ENCODE measurements around the gene PISD. TPM values are rescaled to one million over a fixed set of nuclear protein-coding genes. Genes with fewer than 3 reads are reported as not detected.

The PISD gene
- total and polyA plus RNA-seq, 9 of the 15 experiments (the other 6 are each of a cell fraction or from before 2014, with no cell fraction given), result 24.5 to 65.9 (median 36.6) TPM

DNA sequence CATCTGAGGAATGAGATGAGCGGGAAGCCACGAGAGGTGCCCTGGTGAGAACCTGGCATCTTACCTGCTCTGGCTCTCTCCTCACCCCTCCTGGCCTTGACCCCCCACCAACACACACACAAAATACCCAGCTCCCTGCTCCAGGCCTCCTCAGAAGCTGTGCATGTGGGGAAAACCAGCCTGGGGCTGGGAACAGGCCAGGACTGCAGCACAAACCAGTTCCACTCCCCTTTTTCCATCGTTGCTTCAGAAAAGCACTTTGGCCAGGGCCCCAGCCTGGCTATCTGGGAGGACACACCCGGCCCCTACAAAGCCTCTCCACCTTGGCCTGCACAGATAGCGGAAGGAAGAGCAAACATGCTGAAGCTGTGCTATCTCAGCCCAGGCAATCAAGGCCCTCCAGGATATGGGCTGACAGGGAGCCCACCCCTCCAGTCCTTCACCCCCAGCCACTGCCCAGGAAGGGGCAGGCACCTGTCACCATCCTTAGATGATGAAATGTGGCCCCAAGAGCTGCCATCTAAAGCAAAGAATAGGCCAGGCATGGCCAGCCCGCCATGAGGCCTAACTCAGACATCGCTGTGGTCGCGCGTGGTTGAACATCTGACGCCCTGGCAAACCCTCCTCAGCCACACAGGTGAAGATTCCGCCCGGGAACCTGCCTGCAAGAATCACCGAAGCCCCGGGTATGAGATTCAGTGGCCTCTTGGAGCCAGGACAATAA is 35.4 kb downstream of the PISD start (continued):
- TF ChIP-seq, protein P1, sequence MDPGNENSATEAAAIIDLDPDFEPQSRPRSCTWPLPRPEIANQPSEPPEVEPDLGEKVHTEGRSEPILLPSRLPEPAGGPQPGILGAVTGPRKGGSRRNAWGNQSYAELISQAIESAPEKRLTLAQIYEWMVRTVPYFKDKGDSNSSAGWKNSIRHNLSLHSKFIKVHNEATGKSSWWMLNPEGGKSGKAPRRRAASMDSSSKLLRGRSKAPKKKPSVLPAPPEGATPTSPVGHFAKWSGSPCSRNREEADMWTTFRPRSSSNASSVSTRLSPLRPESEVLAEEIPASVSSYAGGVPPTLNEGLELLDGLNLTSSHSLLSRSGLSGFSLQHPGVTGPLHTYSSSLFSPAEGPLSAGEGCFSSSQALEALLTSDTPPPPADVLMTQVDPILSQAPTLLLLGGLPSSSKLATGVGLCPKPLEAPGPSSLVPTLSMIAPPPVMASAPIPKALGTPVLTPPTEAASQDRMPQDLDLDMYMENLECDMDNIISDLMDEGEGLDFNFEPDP (CRISPR knock-in tag; IDR thresholded peaks at IDR 0.05), result no peak
- TF ChIP-seq RB1 (IDR thresholded peaks at IDR 0.05; ENCODE audit: low read depth) (no peak), ARID1B (IDR thresholded peaks at IDR 0.05) (peak; percentile 99), PYGO2 (tag; IDR thresholded peaks at IDR 0.05) (no peak), ZNF507 (tag; conservative IDR thresholded peaks at IDR 0.05) (no peak), MYC (IDR thresholded peaks at IDR 0.05; ENCODE audit: low read depth, low read length) (peak; percentile 73), MYC (CRISPR knock-in tag; IDR thresholded peaks at IDR 0.05; ENCODE audit: borderline replicate concordance, low read depth) (no peak), MTA3 (IDR thresholded peaks at IDR 0.05; ENCODE audit: borderline replicate concordance) (peak; percentile 64; the same call in 1 of the 2 replicates), ZNF165 (CRISPR knock-in tag; IDR thresholded peaks at IDR 0.05; ENCODE audit: borderline replicate concordance) (no peak), NFIC (IDR thresholded peaks at IDR 0.05) (peak; percentile 94)
- TF ChIP-seq, protein P2, sequence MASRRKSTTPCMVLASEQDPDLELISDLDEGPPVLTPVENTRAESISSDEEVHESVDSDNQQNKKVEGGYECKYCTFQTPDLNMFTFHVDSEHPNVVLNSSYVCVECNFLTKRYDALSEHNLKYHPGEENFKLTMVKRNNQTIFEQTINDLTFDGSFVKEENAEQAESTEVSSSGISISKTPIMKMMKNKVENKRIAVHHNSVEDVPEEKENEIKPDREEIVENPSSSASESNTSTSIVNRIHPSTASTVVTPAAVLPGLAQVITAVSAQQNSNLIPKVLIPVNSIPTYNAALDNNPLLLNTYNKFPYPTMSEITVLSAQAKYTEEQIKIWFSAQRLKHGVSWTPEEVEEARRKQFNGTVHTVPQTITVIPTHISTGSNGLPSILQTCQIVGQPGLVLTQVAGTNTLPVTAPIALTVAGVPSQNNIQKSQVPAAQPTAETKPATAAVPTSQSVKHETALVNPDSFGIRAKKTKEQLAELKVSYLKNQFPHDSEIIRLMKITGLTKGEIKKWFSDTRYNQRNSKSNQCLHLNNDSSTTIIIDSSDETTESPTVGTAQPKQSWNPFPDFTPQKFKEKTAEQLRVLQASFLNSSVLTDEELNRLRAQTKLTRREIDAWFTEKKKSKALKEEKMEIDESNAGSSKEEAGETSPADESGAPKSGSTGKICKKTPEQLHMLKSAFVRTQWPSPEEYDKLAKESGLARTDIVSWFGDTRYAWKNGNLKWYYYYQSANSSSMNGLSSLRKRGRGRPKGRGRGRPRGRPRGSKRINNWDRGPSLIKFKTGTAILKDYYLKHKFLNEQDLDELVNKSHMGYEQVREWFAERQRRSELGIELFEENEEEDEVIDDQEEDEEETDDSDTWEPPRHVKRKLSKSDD (conservative IDR thresholded peaks at IDR 0.05; ENCODE audit: low read length), result no peak
- TF ChIP-seq, protein P3, sequence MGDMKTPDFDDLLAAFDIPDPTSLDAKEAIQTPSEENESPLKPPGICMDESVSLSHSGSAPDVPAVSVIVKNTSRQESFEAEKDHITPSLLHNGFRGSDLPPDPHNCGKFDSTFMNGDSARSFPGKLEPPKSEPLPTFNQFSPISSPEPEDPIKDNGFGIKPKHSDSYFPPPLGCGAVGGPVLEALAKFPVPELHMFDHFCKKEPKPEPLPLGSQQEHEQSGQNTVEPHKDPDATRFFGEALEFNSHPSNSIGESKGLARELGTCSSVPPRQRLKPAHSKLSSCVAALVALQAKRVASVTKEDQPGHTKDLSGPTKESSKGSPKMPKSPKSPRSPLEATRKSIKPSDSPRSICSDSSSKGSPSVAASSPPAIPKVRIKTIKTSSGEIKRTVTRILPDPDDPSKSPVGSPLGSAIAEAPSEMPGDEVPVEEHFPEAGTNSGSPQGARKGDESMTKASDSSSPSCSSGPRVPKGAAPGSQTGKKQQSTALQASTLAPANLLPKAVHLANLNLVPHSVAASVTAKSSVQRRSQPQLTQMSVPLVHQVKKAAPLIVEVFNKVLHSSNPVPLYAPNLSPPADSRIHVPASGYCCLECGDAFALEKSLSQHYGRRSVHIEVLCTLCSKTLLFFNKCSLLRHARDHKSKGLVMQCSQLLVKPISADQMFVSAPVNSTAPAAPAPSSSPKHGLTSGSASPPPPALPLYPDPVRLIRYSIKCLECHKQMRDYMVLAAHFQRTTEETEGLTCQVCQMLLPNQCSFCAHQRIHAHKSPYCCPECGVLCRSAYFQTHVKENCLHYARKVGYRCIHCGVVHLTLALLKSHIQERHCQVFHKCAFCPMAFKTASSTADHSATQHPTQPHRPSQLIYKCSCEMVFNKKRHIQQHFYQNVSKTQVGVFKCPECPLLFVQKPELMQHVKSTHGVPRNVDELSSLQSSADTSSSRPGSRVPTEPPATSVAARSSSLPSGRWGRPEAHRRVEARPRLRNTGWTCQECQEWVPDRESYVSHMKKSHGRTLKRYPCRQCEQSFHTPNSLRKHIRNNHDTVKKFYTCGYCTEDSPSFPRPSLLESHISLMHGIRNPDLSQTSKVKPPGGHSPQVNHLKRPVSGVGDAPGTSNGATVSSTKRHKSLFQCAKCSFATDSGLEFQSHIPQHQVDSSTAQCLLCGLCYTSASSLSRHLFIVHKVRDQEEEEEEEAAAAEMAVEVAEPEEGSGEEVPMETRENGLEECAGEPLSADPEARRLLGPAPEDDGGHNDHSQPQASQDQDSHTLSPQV (IDR thresholded peaks at IDR 0.05), result peak; percentile 84
- TF ChIP-seq, protein P4, sequence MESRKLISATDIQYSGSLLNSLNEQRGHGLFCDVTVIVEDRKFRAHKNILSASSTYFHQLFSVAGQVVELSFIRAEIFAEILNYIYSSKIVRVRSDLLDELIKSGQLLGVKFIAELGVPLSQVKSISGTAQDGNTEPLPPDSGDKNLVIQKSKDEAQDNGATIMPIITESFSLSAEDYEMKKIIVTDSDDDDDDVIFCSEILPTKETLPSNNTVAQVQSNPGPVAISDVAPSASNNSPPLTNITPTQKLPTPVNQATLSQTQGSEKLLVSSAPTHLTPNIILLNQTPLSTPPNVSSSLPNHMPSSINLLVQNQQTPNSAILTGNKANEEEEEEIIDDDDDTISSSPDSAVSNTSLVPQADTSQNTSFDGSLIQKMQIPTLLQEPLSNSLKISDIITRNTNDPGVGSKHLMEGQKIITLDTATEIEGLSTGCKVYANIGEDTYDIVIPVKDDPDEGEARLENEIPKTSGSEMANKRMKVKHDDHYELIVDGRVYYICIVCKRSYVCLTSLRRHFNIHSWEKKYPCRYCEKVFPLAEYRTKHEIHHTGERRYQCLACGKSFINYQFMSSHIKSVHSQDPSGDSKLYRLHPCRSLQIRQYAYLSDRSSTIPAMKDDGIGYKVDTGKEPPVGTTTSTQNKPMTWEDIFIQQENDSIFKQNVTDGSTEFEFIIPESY (CRISPR knock-in tag; IDR thresholded peaks at IDR 0.05), result peak; percentile 86
